ENCODE measurements around the gene STK38L. TPM values are rescaled to one million over a fixed set of nuclear protein-coding genes. Genes with fewer than 3 reads are reported as not detected.

STK38L gene
- total and polyA plus RNA-seq, 5 donors from 2014 or later, result 10.6 to 21.7 (median 14.4) TPM

- no peaks in the 10 kb centered on the region for H3K27me3 ChIP-seq (ENCODE audit: control insufficient read depth, insufficient read depth, low read length)
- no peak overlapping the region for H3K27ac ChIP-seq (ENCODE audit: insufficient read depth, low read length, poor library complexity, severe bottlenecking)
- Mint-ChIP-seq H3K27ac (peak overlapping the region in 1 of 3 donors; percentile 57), H3K4me1 (peaks cover 0 to 24% (median 6%) of the 10 kb centered on the region in 4 donors), H3K4me3 (no peak overlapping the region), H3K27me3 (no peaks in the 10 kb centered on the region), H3K36me3 (peaks cover 22% of the 10 kb centered on the region), H3K9me3 (no peaks in the 10 kb centered on the region)
- no peak for DNase-seq
- no peak overlapping the region for H3K4me3 ChIP-seq (ENCODE audit: low read depth, low read length)
- peaks cover 9% of the 10 kb centered on the region for H3K36me3 ChIP-seq (ENCODE audit: control insufficient read depth, insufficient read depth, low read length)
- H3K9me3 ChIP-seq (ENCODE audit: control insufficient read depth in 2 of 2, low read length in 2 of 2), result no peaks in the 10 kb centered on the region
- no peak for ATAC-seq (ENCODE audit: low read depth in 2 of 2)
- H3K4me1 ChIP-seq (ENCODE audit: control insufficient read depth, insufficient read depth, low read length, poor library complexity, severe bottlenecking), result no peaks in the 10 kb centered on the region
These were observed 52.6 kb downstream of the STK38L start for GRCh38 chr12:27296674-27297073.

GRCh38 chr12:27297566-27297965, 53.5 kb downstream of the STK38L start:
- H3K4me3 ChIP-seq (ENCODE audit: low read depth, low read length), result no peak overlapping the region
- ATAC-seq (ENCODE audit: low read depth in 2 of 2), result no peak
- no peak overlapping the region for H3K4me3 Mint-ChIP-seq
- no peaks in the 10 kb centered on the region for H3K4me1 ChIP-seq (ENCODE audit: control insufficient read depth, insufficient read depth, low read length, poor library complexity, severe bottlenecking)
- H3K9me3 ChIP-seq (ENCODE audit: control insufficient read depth in 2 of 2, low read length in 2 of 2), result no peaks in the 10 kb centered on the region
- no peaks in the 10 kb centered on the region for H3K27me3 Mint-ChIP-seq
- no peaks in the 10 kb centered on the region for H3K9me3 Mint-ChIP-seq
- peaks cover 0 to 24% (median 6%) of the 10 kb centered on the region in 4 donors for H3K4me1 Mint-ChIP-seq
- DNase-seq, result no peak
- H3K27me3 ChIP-seq (ENCODE audit: control insufficient read depth, insufficient read depth, low read length), result no peaks in the 10 kb centered on the region
- H3K27ac Mint-ChIP-seq, result peak overlapping the region in 1 of 3 donors; percentile 39
- H3K36me3 Mint-ChIP-seq, result peaks cover 22% of the 10 kb centered on the region
- peaks cover 11% of the 10 kb centered on the region for H3K36me3 ChIP-seq (ENCODE audit: control insufficient read depth, insufficient read depth, low read length)
- no peak overlapping the region for H3K27ac ChIP-seq (ENCODE audit: insufficient read depth, low read length, poor library complexity, severe bottlenecking)

- Mint-ChIP-seq H3K4me3 (no peak overlapping the region), H3K9me3 (no peaks in the 10 kb centered on the region), H3K36me3 (peaks cover 29% of the 10 kb centered on the region), H3K27me3 (no peaks in the 10 kb centered on the region), H3K27ac (peak overlapping the region in 1 of 3 donors; percentile 25), H3K4me1 (peaks cover 0 to 26% (median 4%) of the 10 kb centered on the region in 4 donors)
- H3K36me3 ChIP-seq (ENCODE audit: control insufficient read depth, insufficient read depth, low read length), result peaks cover 11% of the 10 kb centered on the region
- no peak overlapping the region for H3K27ac ChIP-seq (ENCODE audit: insufficient read depth, low read length, poor library complexity, severe bottlenecking)
- H3K9me3 ChIP-seq (ENCODE audit: control insufficient read depth in 2 of 2, low read length in 2 of 2), result no peaks in the 10 kb centered on the region
- no peak for DNase-seq
- ATAC-seq (ENCODE audit: low read depth in 2 of 2), result no peak
- H3K4me3 ChIP-seq (ENCODE audit: low read depth, low read length), result no peak overlapping the region
- no peaks in the 10 kb centered on the region for H3K4me1 ChIP-seq (ENCODE audit: control insufficient read depth, insufficient read depth, low read length, poor library complexity, severe bottlenecking)
- no peaks in the 10 kb centered on the region for H3K27me3 ChIP-seq (ENCODE audit: control insufficient read depth, insufficient read depth, low read length)
These were observed 55.0 kb downstream of the STK38L start for GRCh38 chr12:27299102-27299501.

GRCh38 chr12:27300226-27300625, 56.1 kb downstream of the STK38L start:
- Mint-ChIP-seq H3K4me3 (no peak overlapping the region), H3K9me3 (no peaks in the 10 kb centered on the region), H3K36me3 (peaks cover 29% of the 10 kb centered on the region), H3K27ac (peak overlapping the region in 1 of 3 donors; percentile 38), H3K27me3 (no peaks in the 10 kb centered on the region), H3K4me1 (peaks cover 0 to 26% (median 3%) of the 10 kb centered on the region in 4 donors)
- no peak overlapping the region for H3K4me3 ChIP-seq (ENCODE audit: low read depth, low read length)
- no peak overlapping the region for H3K27ac ChIP-seq (ENCODE audit: insufficient read depth, low read length, poor library complexity, severe bottlenecking)
- no peak for DNase-seq
- H3K9me3 ChIP-seq (ENCODE audit: control insufficient read depth in 2 of 2, low read length in 2 of 2), result no peaks in the 10 kb centered on the region
- H3K36me3 ChIP-seq (ENCODE audit: control insufficient read depth, insufficient read depth, low read length), result peaks cover 11% of the 10 kb centered on the region
- H3K27me3 ChIP-seq (ENCODE audit: control insufficient read depth, insufficient read depth, low read length), result no peaks in the 10 kb centered on the region
- ATAC-seq (ENCODE audit: low read depth in 2 of 2), result no peak
- H3K4me1 ChIP-seq (ENCODE audit: control insufficient read depth, insufficient read depth, low read length, poor library complexity, severe bottlenecking), result no peaks in the 10 kb centered on the region

- peaks cover 18% of the 10 kb centered on the region for H3K36me3 Mint-ChIP-seq
- H3K27me3 Mint-ChIP-seq, result no peaks in the 10 kb centered on the region
- no peak for ATAC-seq (ENCODE audit: low read depth in 2 of 2)
- H3K4me3 Mint-ChIP-seq, result no peak overlapping the region
- Histone ChIP-seq H3K27me3 (ENCODE audit: control insufficient read depth, insufficient read depth, low read length) (no peaks in the 10 kb centered on the region), H3K36me3 (ENCODE audit: control insufficient read depth, insufficient read depth, low read length) (peaks cover 8% of the 10 kb centered on the region), H3K4me3 (ENCODE audit: low read depth, low read length) (no peak overlapping the region), H3K4me1 (ENCODE audit: control insufficient read depth, insufficient read depth, low read length, poor library complexity, severe bottlenecking) (no peaks in the 10 kb centered on the region), H3K9me3 (ENCODE audit: control insufficient read depth in 2 of 2, low read length in 2 of 2) (no peaks in the 10 kb centered on the region), H3K27ac (ENCODE audit: insufficient read depth, low read length, poor library complexity, severe bottlenecking) (no peak overlapping the region)
- DNase-seq, result no peak
- H3K9me3 Mint-ChIP-seq, result no peaks in the 10 kb centered on the region
- peaks cover 0 to 18% (median 0%) of the 10 kb centered on the region in 4 donors for H3K4me1 Mint-ChIP-seq
- peak overlapping the region in 2 of 3 donors; percentile 0 to 32 for H3K27ac Mint-ChIP-seq
These were observed 59.3 kb downstream of the STK38L start for GRCh38 chr12:27303139-27304111.

GRCh38 chr12:27304856-27305255, 60.8 kb downstream of the STK38L start:
- Mint-ChIP-seq H3K36me3 (peaks cover 16% of the 10 kb centered on the region), H3K27me3 (no peaks in the 10 kb centered on the region), H3K4me1 (peaks cover 0 to 14% (median 0%) of the 10 kb centered on the region in 4 donors), H3K9me3 (no peaks in the 10 kb centered on the region), H3K27ac (peak overlapping the region in 2 of 3 donors; percentile 9 to 11), H3K4me3 (no peak overlapping the region)
- ATAC-seq (ENCODE audit: low read depth in 2 of 2) (no peak), DNase-seq (peak in 1 of 3 donors; percentile 7)
- Histone ChIP-seq H3K4me1 (ENCODE audit: control insufficient read depth, insufficient read depth, low read length, poor library complexity, severe bottlenecking) (no peaks in the 10 kb centered on the region), H3K9me3 (ENCODE audit: control insufficient read depth in 2 of 2, low read length in 2 of 2) (no peaks in the 10 kb centered on the region), H3K27ac (ENCODE audit: insufficient read depth, low read length, poor library complexity, severe bottlenecking) (no peak overlapping the region), H3K36me3 (ENCODE audit: control insufficient read depth, insufficient read depth, low read length) (peaks cover 12% of the 10 kb centered on the region), H3K27me3 (ENCODE audit: control insufficient read depth, insufficient read depth, low read length) (no peaks in the 10 kb centered on the region), H3K4me3 (ENCODE audit: low read depth, low read length) (no peak overlapping the region)

- ATAC-seq (ENCODE audit: low read depth in 2 of 2) (no peak), DNase-seq (peak in 2 of 3 donors; percentile 51 to 69)
- H3K36me3 ChIP-seq (ENCODE audit: control insufficient read depth, insufficient read depth, low read length), result peaks cover 15% of the 10 kb centered on the region
- no peaks in the 10 kb centered on the region for H3K27me3 ChIP-seq (ENCODE audit: control insufficient read depth, insufficient read depth, low read length)
- H3K27ac ChIP-seq (ENCODE audit: insufficient read depth, low read length, poor library complexity, severe bottlenecking), result no peak overlapping the region
- peaks cover 21% of the 10 kb centered on the region for H3K36me3 Mint-ChIP-seq
- no peak overlapping the region for H3K4me3 ChIP-seq (ENCODE audit: low read depth, low read length)
- no peaks in the 10 kb centered on the region for H3K27me3 Mint-ChIP-seq
- no peaks in the 10 kb centered on the region for H3K9me3 Mint-ChIP-seq
- no peak overlapping the region for H3K4me3 Mint-ChIP-seq
- H3K9me3 ChIP-seq (ENCODE audit: control insufficient read depth in 2 of 2, low read length in 2 of 2), result no peaks in the 10 kb centered on the region
- peak overlapping the region in 1 of 3 donors; percentile 11 for H3K27ac Mint-ChIP-seq
- H3K4me1 Mint-ChIP-seq, result peaks cover 0 to 14% (median 0%) of the 10 kb centered on the region in 4 donors
- H3K4me1 ChIP-seq (ENCODE audit: control insufficient read depth, insufficient read depth, low read length, poor library complexity, severe bottlenecking), result no peaks in the 10 kb centered on the region
These were observed 61.8 kb downstream of the STK38L start for GRCh38 chr12:27305673-27306456.
